Skin of body (tissue), 2 donors: ENCODE data around the gene ADGRV1. TPM values are rescaled to one million over a fixed set of nuclear protein-coding genes. Genes with fewer than 3 reads are reported as not detected.
"Not testable (repeated sequence)": the region's sequence is repeated elsewhere in the genome, so short reads cannot be mapped to it uniquely, and the experiment has no call there.

Experiments
- DNase-seq: peaks from one replicate; lab custom pipeline; 2025; lab: John Stamatoyannopoulos, UW
- total RNA-seq: library from RNA; depleted of rRNA; stranded (reverse); fragments of >200 nt; gene quantifications from one replicate; pipeline ENCODE4 v1.2.3, GENCODE V29; 2014

The ADGRV1 gene
- total RNA-seq, 1 donor from 2014 or later, result 11.2 TPM

GRCh38 chr5:90899014-90899604 lies 340.5 kb downstream of the ADGRV1 start:
- DNase-seq, result no peak

GRCh38 chr5:90901261-90901660 lies 342.7 kb downstream of the ADGRV1 start:
- DNase-seq, result no peak

GRCh38 chr5:90902170-90902569 lies 343.6 kb downstream of the ADGRV1 start:
- no peak for DNase-seq

- peak; percentile 80 for DNase-seq
Measured at GRCh38 chr5:90902651-90903386, 344.2 kb downstream of the ADGRV1 start.

- peak; percentile 26 for DNase-seq
Measured at GRCh38 chr5:90909101-90909503, 350.5 kb downstream of the ADGRV1 start.

GRCh38 chr5:90909940-90910339 lies 351.3 kb downstream of the ADGRV1 start:
- DNase-seq, result no peak

- peak; percentile 2 for DNase-seq
Measured at GRCh38 chr5:90911169-90911568, 352.6 kb downstream of the ADGRV1 start.

- no peak for DNase-seq
Measured at GRCh38 chr5:90912476-90912875, 353.9 kb downstream of the ADGRV1 start.

GRCh38 chr5:90915393-90915792 lies 356.8 kb downstream of the ADGRV1 start:
- no peak for DNase-seq

- DNase-seq, result no peak
Measured at GRCh38 chr5:90916947-90917800, 358.6 kb downstream of the ADGRV1 start.

- no peak for DNase-seq
Measured at GRCh38 chr5:90917928-90918668, 359.5 kb downstream of the ADGRV1 start.

GRCh38 chr5:90921418-90921973 lies 362.9 kb downstream of the ADGRV1 start:
- DNase-seq, result peak; percentile 49

- not testable (repeated sequence) for DNase-seq
Measured at GRCh38 chr5:90924222-90924621, 365.6 kb downstream of the ADGRV1 start.

- DNase-seq, result not testable (repeated sequence)
Measured at GRCh38 chr5:90929013-90929839, 370.6 kb downstream of the ADGRV1 start.

GRCh38 chr5:90930062-90930461 lies 371.5 kb downstream of the ADGRV1 start:
- DNase-seq, result no peak

- DNase-seq, result no peak
Measured at GRCh38 chr5:90930756-90931431, 372.3 kb downstream of the ADGRV1 start.

- peak; percentile 79 for DNase-seq
Measured at GRCh38 chr5:90932052-90932699, 373.6 kb downstream of the ADGRV1 start.

- DNase-seq, result no peak
Measured at GRCh38 chr5:90933298-90933697, 374.7 kb downstream of the ADGRV1 start.

GRCh38 chr5:90934091-90934719 lies 375.6 kb downstream of the ADGRV1 start:
- no peak for DNase-seq
